ENCODE results near the gene NLRP1. TPM values are rescaled to one million over a fixed set of nuclear protein-coding genes. Genes with fewer than 3 reads are reported as not detected.
A peak's percentile ranks its signal among the peaks of the same experiment; 100 is the strongest.

Gene NLRP1
- total RNA-seq, 4 donors from 2014 or later: 7.6 to 21.8 (median 13.7) TPM

DNA sequence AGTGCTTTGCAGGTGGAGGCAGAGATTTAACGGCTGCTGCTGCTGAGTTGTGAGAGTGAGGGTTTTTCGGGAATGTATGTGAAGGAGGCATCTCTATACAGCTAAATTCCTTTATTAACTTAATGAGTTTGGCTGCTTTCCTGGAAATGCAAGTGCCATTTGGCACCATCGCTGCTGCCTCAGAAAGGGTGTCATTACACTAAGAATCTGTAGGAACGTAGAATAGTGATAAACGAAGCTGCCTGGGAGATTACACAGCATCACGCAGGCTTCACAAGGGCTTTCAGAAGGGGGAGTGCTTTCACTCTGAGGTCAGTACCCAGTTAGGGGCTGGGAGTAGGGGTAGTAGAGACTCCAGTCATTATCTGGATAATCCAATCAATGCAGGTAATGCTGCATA, 14.1 kb upstream of the NLRP1 start:
- intact Hi-C loops (cut with DNase I; ENCODE audit: low total_unique reads): no loop called here
- Histone ChIP-seq H3K27ac (no peak overlapping the region), H3K36me3 (no peaks in the 10 kb centered on the region), H3K4me1 (no peaks in the 10 kb centered on the region), H3K9me3 (no peaks in the 10 kb centered on the region), H3K27me3 (peaks cover 52% of the 10 kb centered on the region), H3K4me3 (no peak overlapping the region)
- in situ Hi-C loops (cut with MboI; ENCODE audit: low pct_ligation_motif_present in 1 of 4, low pct_unique_long_range_greater_than_20kb in 1 of 4, low sequenced_read_pairs in 3 of 4): loop anchor here in 2 of 4 donors (10.0 to 25.0 kb wide), 2 partner anchors 96 to 689 kb away; no protein-coding TSS in a partner anchor
- TF ChIP-seq, protein P1, sequence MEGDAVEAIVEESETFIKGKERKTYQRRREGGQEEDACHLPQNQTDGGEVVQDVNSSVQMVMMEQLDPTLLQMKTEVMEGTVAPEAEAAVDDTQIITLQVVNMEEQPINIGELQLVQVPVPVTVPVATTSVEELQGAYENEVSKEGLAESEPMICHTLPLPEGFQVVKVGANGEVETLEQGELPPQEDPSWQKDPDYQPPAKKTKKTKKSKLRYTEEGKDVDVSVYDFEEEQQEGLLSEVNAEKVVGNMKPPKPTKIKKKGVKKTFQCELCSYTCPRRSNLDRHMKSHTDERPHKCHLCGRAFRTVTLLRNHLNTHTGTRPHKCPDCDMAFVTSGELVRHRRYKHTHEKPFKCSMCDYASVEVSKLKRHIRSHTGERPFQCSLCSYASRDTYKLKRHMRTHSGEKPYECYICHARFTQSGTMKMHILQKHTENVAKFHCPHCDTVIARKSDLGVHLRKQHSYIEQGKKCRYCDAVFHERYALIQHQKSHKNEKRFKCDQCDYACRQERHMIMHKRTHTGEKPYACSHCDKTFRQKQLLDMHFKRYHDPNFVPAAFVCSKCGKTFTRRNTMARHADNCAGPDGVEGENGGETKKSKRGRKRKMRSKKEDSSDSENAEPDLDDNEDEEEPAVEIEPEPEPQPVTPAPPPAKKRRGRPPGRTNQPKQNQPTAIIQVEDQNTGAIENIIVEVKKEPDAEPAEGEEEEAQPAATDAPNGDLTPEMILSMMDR (IDR thresholded peaks at IDR 0.05): no peak
- TF ChIP-seq POLR2AphosphoS5 (IDR thresholded peaks at IDR 0.05): no peak
- TF ChIP-seq POLR2A (IDR thresholded peaks at IDR 0.05): no peak
- TF ChIP-seq EP300 (IDR thresholded peaks at IDR 0.05; ENCODE audit: low read depth): no peak
- whole genome bisulfite sequencing, 2 donors (ENCODE audit: low coverage in 1 of 2): 0 to 35% methylated on average over 1 to 6 of the region's 6 CpGs
- DNase-seq: no peak

DNA sequence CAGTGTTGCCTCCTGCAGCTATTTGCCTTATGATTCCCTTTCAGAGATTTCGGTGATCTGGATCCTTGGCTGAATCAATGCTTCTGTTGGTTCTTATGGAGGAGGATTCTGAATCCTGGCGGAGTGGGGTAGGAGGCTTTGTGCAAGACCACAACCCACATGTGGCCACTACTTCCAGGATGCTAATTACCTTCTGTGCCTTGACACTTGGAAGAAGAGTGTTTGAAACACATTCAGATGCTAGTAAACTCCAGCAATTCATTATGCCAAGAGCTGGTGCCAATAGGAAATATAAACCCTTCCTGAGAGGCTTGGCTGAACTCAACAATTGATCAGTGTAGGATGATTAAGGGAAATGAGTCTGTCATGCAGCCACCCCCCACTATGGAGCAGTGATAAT, 12.1 kb upstream of the NLRP1 start:
- H3K4me3 ChIP-seq: no peak overlapping the region
- TF ChIP-seq POLR2AphosphoS5 (IDR thresholded peaks at IDR 0.05): no peak
- TF ChIP-seq, protein P1 (IDR thresholded peaks at IDR 0.05): no peak
- no peak for TF ChIP-seq EP300 (IDR thresholded peaks at IDR 0.05; ENCODE audit: low read depth)
- no peak for TF ChIP-seq POLR2A (IDR thresholded peaks at IDR 0.05)
- intact Hi-C loops (cut with DNase I; ENCODE audit: low total_unique reads): no loop called here
- no peaks in the 10 kb centered on the region for H3K36me3 ChIP-seq
- H3K27ac ChIP-seq: no peak overlapping the region
- peaks cover 65% of the 10 kb centered on the region for H3K27me3 ChIP-seq
- in situ Hi-C loops (cut with MboI; ENCODE audit: low pct_ligation_motif_present in 1 of 4, low pct_unique_long_range_greater_than_20kb in 1 of 4, low sequenced_read_pairs in 3 of 4): loop anchor here in 2 of 4 donors (10.0 to 25.0 kb wide), 2 partner anchors 98 to 691 kb away; no protein-coding TSS in a partner anchor
- H3K9me3 ChIP-seq: no peaks in the 10 kb centered on the region
- no peaks in the 10 kb centered on the region for H3K4me1 ChIP-seq
- WGBS, 2 donors (ENCODE audit: low coverage in 1 of 2): 91% methylated on average over 2 of the region's 2 CpGs; no CpG with 5 or more reads in 1 of the 2 donors
- no peak for DNase-seq

DNA sequence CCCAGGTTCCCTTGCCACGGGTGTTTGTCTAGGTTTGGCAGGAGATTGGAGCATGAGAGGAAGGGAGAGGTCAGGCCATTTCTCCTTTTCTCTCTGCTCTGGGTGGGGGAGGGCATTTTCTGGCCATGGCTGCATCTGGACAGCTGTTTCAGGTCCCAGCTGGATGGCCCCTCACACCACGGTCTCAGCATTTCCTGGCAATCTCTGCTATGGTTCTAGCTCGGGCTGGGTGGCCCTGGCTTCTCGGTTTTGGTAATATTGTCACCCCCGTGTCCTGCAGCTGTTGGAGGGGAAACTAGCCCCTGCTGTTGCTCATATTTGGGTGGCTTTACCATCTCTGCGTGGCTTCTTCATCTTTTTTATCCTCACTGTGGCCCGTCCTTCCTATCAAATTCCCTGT, 11.5 kb upstream of the NLRP1 start:
- in situ Hi-C loops (cut with MboI; ENCODE audit: low pct_ligation_motif_present in 1 of 4, low pct_unique_long_range_greater_than_20kb in 1 of 4, low sequenced_read_pairs in 3 of 4) (loop anchor here in 2 of 4 donors (10.0 to 25.0 kb wide), 2 partner anchors 99 to 691 kb away; no protein-coding TSS in a partner anchor), intact Hi-C loops (cut with DNase I; ENCODE audit: low total_unique reads) (no loop called here)
- 37 to 87% methylated on average over 3 to 7 of the region's 7 CpGs for WGBS, 2 donors (ENCODE audit: low coverage in 1 of 2)
- H3K4me3 ChIP-seq: no peak overlapping the region
- no peaks in the 10 kb centered on the region for H3K36me3 ChIP-seq
- H3K9me3 ChIP-seq: no peaks in the 10 kb centered on the region
- H3K4me1 ChIP-seq: no peaks in the 10 kb centered on the region
- H3K27me3 ChIP-seq: peaks cover 60% of the 10 kb centered on the region
- TF ChIP-seq EP300 (IDR thresholded peaks at IDR 0.05; ENCODE audit: low read depth) (no peak), POLR2AphosphoS5 (IDR thresholded peaks at IDR 0.05) (no peak), POLR2A (IDR thresholded peaks at IDR 0.05) (no peak)
- TF ChIP-seq, protein P1 (IDR thresholded peaks at IDR 0.05): no peak
- DNase-seq: no peak
- H3K27ac ChIP-seq: no peak overlapping the region

DNA sequence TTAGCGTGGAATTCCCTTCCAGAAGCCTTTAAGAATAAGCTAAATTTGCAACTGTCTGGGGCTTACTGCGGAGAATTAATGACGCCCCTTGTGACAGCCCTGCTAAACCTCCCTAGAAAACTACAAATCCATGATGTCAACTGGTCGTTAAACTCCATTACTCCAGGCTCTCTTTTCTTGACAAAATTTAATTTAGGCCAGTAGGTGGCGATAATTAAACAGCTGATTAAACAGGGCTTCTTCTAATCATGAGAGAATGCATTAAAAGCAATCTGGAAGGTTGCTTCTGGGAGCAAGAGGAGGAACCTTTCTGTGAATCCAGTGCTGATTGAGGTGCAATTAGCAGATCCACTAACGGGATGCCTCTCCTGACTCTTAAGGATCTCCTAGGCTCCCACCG, 8.1 kb upstream of the NLRP1 start:
- DNase-seq: no peak
- Histone ChIP-seq H3K27ac (no peak overlapping the region), H3K36me3 (no peaks in the 10 kb centered on the region), H3K27me3 (peaks cover 34% of the 10 kb centered on the region), H3K4me3 (no peak overlapping the region), H3K9me3 (no peaks in the 10 kb centered on the region), H3K4me1 (no peaks in the 10 kb centered on the region)
- in situ Hi-C loops (cut with MboI; ENCODE audit: low pct_ligation_motif_present in 1 of 4, low pct_unique_long_range_greater_than_20kb in 1 of 4, low sequenced_read_pairs in 3 of 4) (loop anchor here in 2 of 4 donors (10.0 to 25.0 kb wide), 2 partner anchors 102 to 695 kb away; no protein-coding TSS in a partner anchor), intact Hi-C loops (cut with DNase I; ENCODE audit: low total_unique reads) (no loop called here)
- TF ChIP-seq POLR2A (IDR thresholded peaks at IDR 0.05) (no peak), POLR2AphosphoS5 (IDR thresholded peaks at IDR 0.05) (no peak), EP300 (IDR thresholded peaks at IDR 0.05; ENCODE audit: low read depth) (no peak)
- TF ChIP-seq, protein P1 (IDR thresholded peaks at IDR 0.05): peak; percentile 55 to 62 (median 58)
- WGBS, 2 donors (ENCODE audit: low coverage in 1 of 2): 14 to 17% methylated on average over 5 to 7 of the region's 7 CpGs
